ENCODE measurements around the gene ABCB6.

Gene ABCB6

GRCh38 chr2:219244789-219245147, 26.0 kb upstream of the ABCB6 start:
- H3K4me3 ChIP-seq (ENCODE audit: low read depth, low read length): peak overlapping the region; percentile 94
- no peak for TF ChIP-seq CTCF (IDR thresholded peaks at IDR 0.05; ENCODE audit: low read depth, low read length, missing control alignments)
- no peak for DNase-seq (ENCODE audit: low read depth)

GRCh38 chr2:219243291-219243761, 24.6 kb upstream of the ABCB6 start:
- H3K4me3 ChIP-seq (ENCODE audit: low read depth, low read length): no peak overlapping the region
- no peak for TF ChIP-seq CTCF (IDR thresholded peaks at IDR 0.05; ENCODE audit: low read depth, low read length, missing control alignments)
- no peak for DNase-seq (ENCODE audit: low read depth)

GRCh38 chr2:219234331-219234730, 15.6 kb upstream of the ABCB6 start:
- TF ChIP-seq CTCF (IDR thresholded peaks at IDR 0.05; ENCODE audit: low read depth, low read length, missing control alignments): no peak
- no peak for DNase-seq (ENCODE audit: low read depth)
- no peak overlapping the region for H3K4me3 ChIP-seq (ENCODE audit: low read depth, low read length)

GRCh38 chr2:219230059-219230540, 11.3 kb upstream of the ABCB6 start:
- no peak for TF ChIP-seq CTCF (IDR thresholded peaks at IDR 0.05; ENCODE audit: low read depth, low read length, missing control alignments)
- DNase-seq (ENCODE audit: low read depth): no peak
- H3K4me3 ChIP-seq (ENCODE audit: low read depth, low read length): peak overlapping the region; percentile 80

- no peak for TF ChIP-seq CTCF (IDR thresholded peaks at IDR 0.05; ENCODE audit: low read depth, low read length, missing control alignments)
- peak within 1 kb of the TSS; percentile 80 for H3K4me3 ChIP-seq (ENCODE audit: low read depth, low read length)
- peak; percentile 94 for DNase-seq (ENCODE audit: low read depth)
Observed at GRCh38 chr2:219229305-219230058, 10.7 kb upstream of the ABCB6 start, which contains the start of the genes ANKZF1 and ATG9A. TSS of gene ANKZF1 (plus strand) at chr2:219229806. CDS start at chr2:219230258, 452 bp downstream. TSS of gene ATG9A (minus strand) at chr2:219229636. CDS start at chr2:219228024, 1,612 bp downstream.

GRCh38 chr2:219228911-219229304, 10.2 kb upstream of the ABCB6 start:
- no peak for TF ChIP-seq CTCF (IDR thresholded peaks at IDR 0.05; ENCODE audit: low read depth, low read length, missing control alignments)
- DNase-seq (ENCODE audit: low read depth): no peak

More at GRCh38 chr2:219228911-219229304, 10.2 kb upstream of the ABCB6 start:
- H3K4me3 ChIP-seq (ENCODE audit: low read depth, low read length): peak overlapping the region; percentile 80

All from GM12864 (cell line).